ENCODE results near the gene SMG6. TPM values are rescaled to one million over a fixed set of nuclear protein-coding genes. Genes with fewer than 3 reads are reported as not detected.

The SMG6 gene
- total RNA-seq, 2 donors from 2014 or later, result 12.5 to 22.1 TPM

DNA sequence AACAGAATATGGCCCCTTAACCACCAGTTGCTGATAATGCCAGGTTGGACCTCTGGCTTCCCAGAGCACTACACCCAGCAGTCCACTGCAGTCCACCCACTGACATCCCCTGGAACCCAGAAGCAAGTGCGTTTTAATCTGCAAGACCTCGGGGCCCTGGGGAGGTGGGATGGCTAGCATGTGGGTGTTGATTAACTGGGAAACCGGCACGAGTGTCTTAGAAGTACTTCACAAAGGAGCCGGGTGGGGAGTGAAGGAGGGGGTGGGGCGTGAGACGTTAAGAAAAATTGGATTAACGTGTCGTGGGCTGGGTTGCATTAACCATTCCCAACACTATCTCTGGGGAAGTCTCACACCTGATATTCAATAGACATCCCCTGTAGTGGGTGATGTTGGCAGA lies 254.8 kb downstream of the SMG6 start:
- Histone ChIP-seq H3K27me3 (peaks cover 0 to 4% of the 10 kb centered on the region in 2 donors), H3K4me3 (no peak overlapping the region), H3K36me3 (replicated peaks in 1 of 2; ENCODE audit: insufficient read depth in 1 of 2, low read depth in 2 of 2) (peaks cover 0 to 1% of the 10 kb centered on the region in 2 donors), H3K27ac (no peak overlapping the region), H3K4me1 (peaks cover 32% of the 10 kb centered on the region), H3K9me3 (no peaks in the 10 kb centered on the region)
- intact Hi-C loops (cut with DNase I), result no loop called here
- no peak for TF ChIP-seq POLR2A (IDR thresholded peaks at IDR 0.05)
- TF ChIP-seq, protein P1, sequence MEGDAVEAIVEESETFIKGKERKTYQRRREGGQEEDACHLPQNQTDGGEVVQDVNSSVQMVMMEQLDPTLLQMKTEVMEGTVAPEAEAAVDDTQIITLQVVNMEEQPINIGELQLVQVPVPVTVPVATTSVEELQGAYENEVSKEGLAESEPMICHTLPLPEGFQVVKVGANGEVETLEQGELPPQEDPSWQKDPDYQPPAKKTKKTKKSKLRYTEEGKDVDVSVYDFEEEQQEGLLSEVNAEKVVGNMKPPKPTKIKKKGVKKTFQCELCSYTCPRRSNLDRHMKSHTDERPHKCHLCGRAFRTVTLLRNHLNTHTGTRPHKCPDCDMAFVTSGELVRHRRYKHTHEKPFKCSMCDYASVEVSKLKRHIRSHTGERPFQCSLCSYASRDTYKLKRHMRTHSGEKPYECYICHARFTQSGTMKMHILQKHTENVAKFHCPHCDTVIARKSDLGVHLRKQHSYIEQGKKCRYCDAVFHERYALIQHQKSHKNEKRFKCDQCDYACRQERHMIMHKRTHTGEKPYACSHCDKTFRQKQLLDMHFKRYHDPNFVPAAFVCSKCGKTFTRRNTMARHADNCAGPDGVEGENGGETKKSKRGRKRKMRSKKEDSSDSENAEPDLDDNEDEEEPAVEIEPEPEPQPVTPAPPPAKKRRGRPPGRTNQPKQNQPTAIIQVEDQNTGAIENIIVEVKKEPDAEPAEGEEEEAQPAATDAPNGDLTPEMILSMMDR (IDR thresholded peaks at IDR 0.05), result no peak
- DNase-seq, result no peak
- ATAC-seq, result no peak
- WGBS, 2 donors, result 4 to 6% methylated on average over 9 of the region's 9 CpGs

DNA sequence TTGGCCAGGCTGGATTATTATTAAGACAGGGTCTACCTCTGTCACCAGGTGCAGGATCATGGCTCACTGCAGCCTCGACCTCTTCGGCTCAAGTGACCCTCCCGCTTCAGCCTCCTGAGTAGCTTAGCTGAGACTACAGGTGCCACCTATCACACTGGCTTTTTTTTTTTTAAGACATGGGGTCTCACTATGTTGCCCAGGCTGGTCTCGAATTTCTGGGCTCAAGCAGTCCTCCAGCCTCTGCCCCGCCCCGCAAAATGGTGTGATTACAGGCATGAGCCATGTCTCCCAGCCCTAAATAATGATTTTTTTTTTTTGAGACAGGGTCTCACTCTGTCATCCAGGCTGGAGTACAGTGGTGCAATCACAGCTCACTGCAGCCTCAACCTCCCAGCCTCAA lies 256.0 kb downstream of the SMG6 start:
- intact Hi-C loops (cut with DNase I), result no loop called here
- peaks cover 37% of the 10 kb centered on the region for H3K4me1 ChIP-seq
- DNase-seq (no peak), ATAC-seq (no peak)
- H3K9me3 ChIP-seq, result no peaks in the 10 kb centered on the region
- H3K27me3 ChIP-seq, result peaks cover 0 to 4% of the 10 kb centered on the region in 2 donors
- H3K36me3 ChIP-seq (replicated peaks in 1 of 2; ENCODE audit: insufficient read depth in 1 of 2, low read depth in 2 of 2), result peaks cover 0 to 5% of the 10 kb centered on the region in 2 donors
- WGBS, 2 donors, result 73 to 75% methylated on average over 6 of the region's 6 CpGs
- H3K27ac ChIP-seq, result no peak overlapping the region
- TF ChIP-seq POLR2A (IDR thresholded peaks at IDR 0.05), result no peak
- H3K4me3 ChIP-seq, result no peak overlapping the region

DNA sequence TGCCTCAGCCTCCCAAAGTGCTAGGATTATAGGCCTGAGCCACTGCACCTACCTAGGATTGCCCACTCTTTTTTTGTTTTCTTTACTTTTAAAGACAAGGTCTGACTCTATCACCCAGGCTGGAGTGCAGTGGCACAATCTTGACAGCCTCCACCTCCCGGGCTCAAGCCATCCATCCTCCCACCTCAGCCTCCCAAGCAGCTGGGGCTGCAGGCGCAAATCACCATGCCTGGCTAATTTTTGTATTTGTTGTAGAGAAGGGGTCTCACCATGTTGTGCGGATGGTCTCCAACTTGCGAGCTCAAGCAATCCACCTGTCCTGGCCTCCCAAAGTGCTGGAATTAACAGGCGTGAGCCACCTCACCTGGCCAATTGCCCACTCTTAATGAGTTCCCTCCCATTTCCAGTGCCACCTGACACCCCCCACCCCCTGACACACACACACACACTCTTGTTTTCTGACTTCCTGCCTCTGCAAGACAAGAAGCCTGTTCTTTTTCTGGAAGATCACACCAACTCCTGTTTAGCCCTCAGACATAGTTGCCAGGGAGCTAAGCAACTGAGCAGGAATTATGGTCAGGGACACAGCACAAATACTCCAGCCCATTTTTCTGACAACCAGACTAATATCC lies 259.2 kb downstream of the SMG6 start:
- TF ChIP-seq, protein P1 (IDR thresholded peaks at IDR 0.05), result no peak
- no peak for TF ChIP-seq POLR2A (IDR thresholded peaks at IDR 0.05)
- no peak for ATAC-seq
- Histone ChIP-seq H3K36me3 (replicated peaks in 1 of 2; ENCODE audit: insufficient read depth in 1 of 2, low read depth in 2 of 2) (peaks cover 0 to 5% of the 10 kb centered on the region in 2 donors), H3K4me3 (no peak overlapping the region), H3K27ac (no peak overlapping the region), H3K9me3 (no peaks in the 10 kb centered on the region), H3K4me1 (peaks cover 36% of the 10 kb centered on the region), H3K27me3 (peaks cover 0 to 4% of the 10 kb centered on the region in 2 donors)
- 98% methylated on average over 4 to 5 of the region's 5 CpGs for WGBS, 2 donors
- no peak for DNase-seq
- intact Hi-C loops (cut with DNase I), result no loop called here

DNA sequence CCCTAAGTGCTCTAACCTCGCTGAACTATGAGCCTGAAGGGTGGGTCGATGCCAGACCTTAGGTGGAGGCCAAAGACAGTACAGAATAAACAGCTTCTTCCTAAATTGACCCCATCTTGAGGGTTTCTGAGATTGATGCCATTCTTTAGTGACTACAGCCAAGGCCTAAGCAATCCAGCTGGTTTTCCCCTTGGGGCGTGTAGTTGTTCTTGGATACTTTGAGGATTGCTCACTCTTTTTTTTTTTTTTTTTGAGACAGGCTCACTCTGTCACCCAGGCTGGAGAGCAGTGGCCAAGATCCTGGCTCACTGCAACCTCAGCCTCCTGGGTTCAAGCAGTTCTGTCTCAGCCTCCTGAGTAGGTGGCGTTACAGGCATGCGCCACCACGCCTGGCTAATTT lies 259.8 kb downstream of the SMG6 start:
- Histone ChIP-seq H3K4me1 (peaks cover 30% of the 10 kb centered on the region), H3K27me3 (peaks cover 0 to 4% of the 10 kb centered on the region in 2 donors), H3K4me3 (no peak overlapping the region), H3K9me3 (no peaks in the 10 kb centered on the region), H3K36me3 (replicated peaks in 1 of 2; ENCODE audit: insufficient read depth in 1 of 2, low read depth in 2 of 2) (peaks cover 0 to 5% of the 10 kb centered on the region in 2 donors), H3K27ac (no peak overlapping the region)
- ATAC-seq (no peak), DNase-seq (no peak)
- no peak for TF ChIP-seq POLR2A (IDR thresholded peaks at IDR 0.05)
- TF ChIP-seq, protein P1 (IDR thresholded peaks at IDR 0.05), result no peak
- intact Hi-C loops (cut with DNase I), result no loop called here
- WGBS, 2 donors, result 86 to 92% methylated on average over 6 of the region's 6 CpGs

DNA sequence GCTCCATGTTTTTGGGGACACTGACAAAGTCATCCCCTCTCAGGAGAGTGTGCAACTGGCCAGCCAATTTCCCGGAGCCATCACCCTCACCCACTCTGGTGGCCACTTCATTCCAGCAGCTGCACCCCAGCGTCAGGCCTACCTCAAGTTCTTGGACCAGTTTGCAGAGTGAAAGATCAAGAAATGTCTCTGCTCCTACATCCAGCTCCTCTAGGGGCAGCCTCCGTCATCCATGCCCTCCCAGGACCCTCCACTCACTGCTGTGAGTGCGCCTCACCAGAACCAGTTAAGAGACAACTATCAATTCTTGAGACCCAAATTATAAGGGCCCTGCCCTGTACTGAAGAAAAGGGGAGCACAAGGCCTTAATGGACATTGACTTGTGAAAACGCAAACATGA lies 260.7 kb downstream of the SMG6 start:
- WGBS, 2 donors, result 82 to 86% methylated on average over 5 of the region's 5 CpGs
- H3K4me3 ChIP-seq, result no peak overlapping the region
- H3K27ac ChIP-seq, result no peak overlapping the region
- peaks cover 0 to 5% of the 10 kb centered on the region in 2 donors for H3K36me3 ChIP-seq (replicated peaks in 1 of 2; ENCODE audit: insufficient read depth in 1 of 2, low read depth in 2 of 2)
- TF ChIP-seq, protein P1 (IDR thresholded peaks at IDR 0.05), result no peak
- no peak for TF ChIP-seq POLR2A (IDR thresholded peaks at IDR 0.05)
- DNase-seq, result no peak
- peaks cover 0 to 1% of the 10 kb centered on the region in 2 donors for H3K27me3 ChIP-seq
- H3K4me1 ChIP-seq, result peaks cover 26% of the 10 kb centered on the region
- intact Hi-C loops (cut with DNase I), result no loop called here
- H3K9me3 ChIP-seq, result no peaks in the 10 kb centered on the region
- no peak for ATAC-seq
